Subcutaneous adipose tissue (tissue), 4 donors: ENCODE data around the gene ITGB3. TPM values are rescaled to one million over a fixed set of nuclear protein-coding genes. Genes with fewer than 3 reads are reported as not detected.

ENCODE experiments used
- CTCF ChIP-seq: fragments of 450-650 bp; IDR thresholded peaks from one replicate; pipeline ENCODE4 v1.5.1; 2016; ENCODE audit warnings: low read depth, mild to moderate bottlenecking, control low read depth, antibody characterized with exemption, moderate library complexity
- total RNA-seq, 4 donors: library from RNA; depleted of rRNA; stranded (reverse); fragments of >200 nt; gene quantifications; one replicate each; pipeline ENCODE4 v1.1.0, GENCODE V29; 2016

ITGB3 gene
- total RNA-seq, 4 donors from 2014 or later: 9.8 to 22.6 (median 13.8) TPM

- TF ChIP-seq CTCF: no peak
Observed at GRCh38 chr17:47252209-47252608, 1.4 kb upstream of the ITGB3 start.

- TF ChIP-seq CTCF: no peak
Observed at GRCh38 chr17:47252766-47253512, 688 bp upstream of the ITGB3 start.

GRCh38 chr17:47254403-47254943 is 846 bp downstream of the ITGB3 start:
- TF ChIP-seq CTCF: no peak

- TF ChIP-seq CTCF: no peak
Observed at GRCh38 chr17:47257651-47258339, 4.2 kb downstream of the ITGB3 start.

GRCh38 chr17:47262586-47262985 is 9.0 kb downstream of the ITGB3 start:
- no peak for TF ChIP-seq CTCF

GRCh38 chr17:47264166-47264565 is 10.5 kb downstream of the ITGB3 start:
- TF ChIP-seq CTCF: no peak

GRCh38 chr17:47265983-47266541 is 12.4 kb downstream of the ITGB3 start:
- no peak for TF ChIP-seq CTCF
